Activated CD4-positive, alpha-beta T cell treated with anti-CD3 and anti-CD28 coated beads for 36 hours (primary cell): ENCODE results near the gene CARD11. TPM values are rescaled to one million over a fixed set of nuclear protein-coding genes. Genes with fewer than 3 reads are reported as not detected.
"Not testable (repeated sequence)": the region's sequence is repeated elsewhere in the genome, so short reads cannot be mapped to it uniquely, and the experiment has no call there.

Experiments
- ATAC-seq: fragments of 200-7000 bp; cut with Tn5 transposase; one replicate; pipeline ENCODE4 v1.10.0; 2021; ENCODE audit warnings: mild to moderate bottlenecking, moderate library complexity
- CTCF ChIA-PET: fragments of 350-600 bp; sonication (Branson Sonifier 250); formaldehyde crosslinking; loops from one replicate; lab custom pipeline; 2021; ENCODE audit warnings: antibody characterized with exemption; lab: Charles Lee
- POLR2A ChIA-PET: fragments of 350-600 bp; sonication (Branson Sonifier 250); formaldehyde crosslinking; loops from one replicate; lab custom pipeline; 2021; ENCODE audit warnings: antibody characterized with exemption, inconsistent platforms; lab: Charles Lee
- DNase-seq: peaks from one replicate; pipeline ENCODE4 v3.0.0-alpha.2; 2020
- H3K27ac Mint-ChIP-seq: one replicate; pipeline ENCODE4 v1.8.0; 2021; ENCODE audit warnings: mixed read lengths
- H3K27me3 Mint-ChIP-seq: one replicate; pipeline ENCODE4 v1.8.0; 2021; ENCODE audit warnings: mixed read lengths
- H3K36me3 Mint-ChIP-seq: one replicate; pipeline ENCODE4 v1.8.0; 2021; ENCODE audit warnings: low read depth, mixed read lengths
- H3K4me1 Mint-ChIP-seq: one replicate; pipeline ENCODE4 v1.8.0; 2021; ENCODE audit warnings: mixed read lengths
- H3K4me3 Mint-ChIP-seq: one replicate; pipeline ENCODE4 v1.8.0; 2021; ENCODE audit warnings: mild to moderate bottlenecking, moderate library complexity, mixed read lengths
- H3K9me3 Mint-ChIP-seq: one replicate; pipeline ENCODE4 v1.8.0; 2021; ENCODE audit warnings: low read depth, mixed read lengths
- intact Hi-C, 2 experiments: fragments of 100-400 bp; cut with DNase I in 1 of 2; cut with micrococcal nuclease in 1 of 2; formaldehyde crosslinking; loops; one replicate each; pipeline versions ENCODE4 v1.14.2 to v1.15.1; 2022 to 2024; cut with DNase I, micrococcal nuclease
- total RNA-seq, 2 experiments: library from RNA; stranded (reverse); gene quantifications; one replicate each; pipeline ENCODE4 v1.2.3, GENCODE V29; 2021

CARD11 gene
- total RNA-seq, 2 experiments from 2014 or later, result 108 to 118 TPM

DNA sequence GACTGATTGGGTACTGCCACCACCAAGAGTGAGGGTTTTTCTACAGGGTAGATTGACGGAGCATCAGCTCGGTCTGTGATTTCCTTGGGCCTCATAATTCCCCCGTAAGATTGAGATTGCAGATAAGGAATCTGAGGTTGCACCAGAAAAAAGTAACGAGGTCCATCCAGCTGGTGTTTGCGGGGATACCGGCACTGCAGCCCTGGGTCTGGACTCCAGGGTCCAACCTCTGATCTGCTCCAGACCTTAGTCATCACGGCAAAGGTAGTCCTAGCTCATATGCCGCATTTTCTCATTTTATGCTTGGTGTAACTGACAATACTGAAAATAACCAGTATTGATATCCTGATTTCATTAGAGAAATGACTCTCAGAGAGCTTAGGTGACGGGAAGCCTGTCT, 3.9 kb downstream of the CARD11 start:
- ChIA-PET CTCF (interaction anchor here (1.0 to 1.6 kb wide), 5 partner anchors 10 to 175 kb away, joined by 3 to 10 read pairs (median 5); no protein-coding TSS in a partner anchor), POLR2A (interaction anchor here (0.5 to 1.4 kb wide), 2 partner anchors 15 to 76 kb away, joined by 3 to 4 read pairs; no protein-coding TSS in a partner anchor)
- Mint-ChIP-seq H3K4me1 (peaks cover 64% of the 10 kb centered on the region), H3K27ac (peak overlapping the region; percentile 90), H3K27me3 (no peaks in the 10 kb centered on the region), H3K4me3 (peak overlapping the region; percentile 58), H3K36me3 (peaks cover 50% of the 10 kb centered on the region), H3K9me3 (no peaks in the 10 kb centered on the region)
- intact Hi-C loops, result loop anchor here in 1 of 2 experiments (5.0 to 10.0 kb wide), 2 partner anchors 53 to 175 kb away; no protein-coding TSS in a partner anchor
- ATAC-seq, result peak; percentile 13
- no peak for DNase-seq

DNA sequence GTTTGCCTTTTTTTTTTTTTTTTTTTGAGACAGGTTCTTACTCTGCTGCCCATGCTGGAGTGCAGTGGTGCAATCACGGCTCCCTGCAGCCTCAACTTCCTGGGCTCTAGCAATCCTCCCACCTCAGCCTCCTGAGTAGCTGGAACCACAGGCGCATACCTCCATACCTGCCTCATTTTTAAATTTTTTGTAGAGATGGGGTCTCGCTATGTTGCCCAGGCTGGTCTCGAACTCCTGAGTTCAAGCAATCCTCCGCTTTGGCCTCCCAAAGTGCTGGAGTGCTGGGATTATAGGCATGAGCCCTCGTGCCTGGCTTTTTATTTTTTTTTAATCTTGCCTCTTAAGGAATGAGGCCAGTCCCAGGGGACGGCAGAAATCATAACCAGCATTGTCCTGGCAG, 5.7 kb downstream of the CARD11 start:
- peak overlapping the region; percentile 79 for H3K27ac Mint-ChIP-seq
- CTCF ChIA-PET, H3K27me3 Mint-ChIP-seq, DNase-seq, intact Hi-C loops, ATAC-seq, H3K9me3 Mint-ChIP-seq, H3K4me3 Mint-ChIP-seq: not testable (repeated sequence)
- H3K4me1 Mint-ChIP-seq, result peaks cover 63% of the 10 kb centered on the region
- peaks cover 56% of the 10 kb centered on the region for H3K36me3 Mint-ChIP-seq
- POLR2A ChIA-PET, result interaction anchor here (0.7 kb wide), 1 partner anchor 71 kb away, joined by 3 read pairs; no protein-coding TSS in a partner anchor

DNA sequence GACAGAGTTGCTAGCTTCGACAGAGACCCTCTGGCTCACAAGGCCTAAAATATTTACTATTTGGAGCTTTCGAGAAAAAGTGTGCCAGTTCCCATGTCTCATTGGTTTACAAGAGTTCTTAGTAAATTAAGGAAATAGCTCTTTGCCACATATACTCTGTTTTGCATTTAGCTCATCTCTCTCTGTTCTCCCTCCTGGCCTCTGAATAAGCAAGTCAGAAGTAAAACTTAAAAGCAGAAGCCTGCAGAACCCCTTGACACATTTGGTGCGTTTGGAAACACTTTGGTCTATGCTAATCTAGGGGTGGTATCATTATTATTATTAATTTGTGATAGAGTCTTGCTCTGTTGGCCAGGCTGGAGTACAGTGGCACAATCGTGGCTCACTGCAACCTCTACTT, 6.4 kb downstream of the CARD11 start:
- peak overlapping the region; percentile 58 for H3K27ac Mint-ChIP-seq
- ATAC-seq (no peak), DNase-seq (no peak)
- peaks cover 61% of the 10 kb centered on the region for H3K4me1 Mint-ChIP-seq
- H3K27me3 Mint-ChIP-seq, result no peaks in the 10 kb centered on the region
- intact Hi-C loops, result no loop called here
- CTCF ChIA-PET, result interaction anchor here (0.6 kb wide), 1 partner anchor 1738 kb away, joined by 3 read pairs; the partner anchor contains the start of gene AP5Z1
- peaks cover 56% of the 10 kb centered on the region for H3K36me3 Mint-ChIP-seq
- H3K9me3 Mint-ChIP-seq, result no peaks in the 10 kb centered on the region
- POLR2A ChIA-PET, result no interaction called here
- no peak overlapping the region for H3K4me3 Mint-ChIP-seq

GRCh38 chr7:3034591-3035150, 9.0 kb downstream of the CARD11 start:
- H3K36me3 Mint-ChIP-seq, result peaks cover 55% of the 10 kb centered on the region
- ChIA-PET POLR2A (no interaction called here), CTCF (interaction anchor here (0.9 kb wide), 1 partner anchor 17 kb away, joined by 3 read pairs; no protein-coding TSS in a partner anchor)
- ATAC-seq (no peak), DNase-seq (no peak)
- H3K9me3 Mint-ChIP-seq, result no peaks in the 10 kb centered on the region
- H3K4me1 Mint-ChIP-seq, result peaks cover 56% of the 10 kb centered on the region
- no peak overlapping the region for H3K4me3 Mint-ChIP-seq
- H3K27me3 Mint-ChIP-seq, result no peaks in the 10 kb centered on the region
- H3K27ac Mint-ChIP-seq, result peak overlapping the region; percentile 72
- intact Hi-C loops, result no loop called here

- H3K36me3 Mint-ChIP-seq, result peaks cover 53% of the 10 kb centered on the region
- H3K9me3 Mint-ChIP-seq, result no peaks in the 10 kb centered on the region
- ChIA-PET CTCF (no interaction called here), POLR2A (no interaction called here)
- no peak overlapping the region for H3K4me3 Mint-ChIP-seq
- H3K27ac Mint-ChIP-seq, result peak overlapping the region; percentile 48
- H3K27me3 Mint-ChIP-seq, result no peaks in the 10 kb centered on the region
- intact Hi-C loops, result no loop called here
- ATAC-seq, result no peak
- peaks cover 57% of the 10 kb centered on the region for H3K4me1 Mint-ChIP-seq
- no peak for DNase-seq
These were observed 10.1 kb downstream of the CARD11 start for GRCh38 chr7:3033581-3033980.

GRCh38 chr7:3033136-3033535, 10.5 kb downstream of the CARD11 start:
- Mint-ChIP-seq H3K27ac (peak overlapping the region; percentile 48), H3K27me3 (no peaks in the 10 kb centered on the region), H3K36me3 (peaks cover 48% of the 10 kb centered on the region), H3K9me3 (no peaks in the 10 kb centered on the region), H3K4me3 (no peak overlapping the region), H3K4me1 (peaks cover 57% of the 10 kb centered on the region)
- ATAC-seq, result no peak
- DNase-seq, result no peak
- CTCF ChIA-PET, result no interaction called here
- intact Hi-C loops, result no loop called here
- POLR2A ChIA-PET, result no interaction called here

DNA sequence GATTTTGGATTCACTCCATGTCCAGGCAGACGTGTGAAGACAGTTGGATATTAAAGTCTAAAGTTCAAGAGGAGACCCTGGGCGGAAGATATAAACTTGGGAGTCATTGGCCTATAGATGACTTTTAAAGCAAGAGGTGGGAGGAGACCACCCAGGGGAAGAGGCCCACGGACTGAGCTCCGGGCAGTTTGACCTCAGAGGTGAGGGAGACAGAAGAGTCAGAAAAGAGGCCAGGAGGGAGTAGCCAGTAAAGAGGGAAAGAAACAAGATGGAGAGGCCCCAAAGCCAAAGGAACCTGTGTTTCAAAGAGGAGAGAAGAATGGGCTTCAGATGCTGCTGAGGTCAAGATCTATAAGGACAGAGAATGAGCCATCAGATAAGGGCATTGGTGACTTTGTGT, 11.4 kb downstream of the CARD11 start:
- DNase-seq (no peak), ATAC-seq (no peak)
- Mint-ChIP-seq H3K27me3 (no peaks in the 10 kb centered on the region), H3K4me1 (peaks cover 57% of the 10 kb centered on the region), H3K27ac (peak overlapping the region; percentile 58), H3K36me3 (peaks cover 51% of the 10 kb centered on the region), H3K9me3 (peaks cover 3% of the 10 kb centered on the region), H3K4me3 (no peak overlapping the region)
- intact Hi-C loops, result no loop called here
- CTCF ChIA-PET, result no interaction called here
- POLR2A ChIA-PET, result no interaction called here

DNA sequence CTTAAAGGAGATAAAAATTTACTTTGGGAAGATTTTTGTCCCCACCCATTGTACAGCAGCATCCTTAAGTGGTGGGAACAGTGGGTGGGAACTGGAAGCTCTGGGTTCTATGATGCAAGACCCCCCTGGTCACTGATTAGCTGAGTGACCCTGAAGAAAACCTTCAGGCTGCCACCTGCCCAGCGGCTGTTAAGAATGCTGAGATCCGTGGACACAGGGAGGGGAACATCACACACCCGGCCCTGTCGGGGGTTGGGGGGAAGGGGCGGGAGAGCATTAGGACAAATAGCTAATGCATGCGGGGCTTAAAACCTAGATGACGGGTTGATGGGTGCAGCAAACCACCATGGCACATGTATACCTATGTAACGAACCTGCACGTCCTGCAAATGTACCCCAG, 14.5 kb downstream of the CARD11 start:
- ATAC-seq (no peak), DNase-seq (no peak)
- POLR2A ChIA-PET, result no interaction called here
- peaks cover 61% of the 10 kb centered on the region for H3K36me3 Mint-ChIP-seq
- CTCF ChIA-PET, result interaction anchor here (0.5 to 0.7 kb wide), 4 partner anchors 12 to 165 kb away, joined by 3 to 8 read pairs (median 4); no protein-coding TSS in a partner anchor
- intact Hi-C loops, result loop anchor here (2.0 to 5.0 kb wide), 4 partner anchors 14 to 270 kb away; partner anchors contain the start of gene CARD11 (in 1 of the 2)
- peak overlapping the region; percentile 47 for H3K4me3 Mint-ChIP-seq
- H3K9me3 Mint-ChIP-seq, result peaks cover 14% of the 10 kb centered on the region
- no peaks in the 10 kb centered on the region for H3K27me3 Mint-ChIP-seq
- peaks cover 51% of the 10 kb centered on the region for H3K4me1 Mint-ChIP-seq
- H3K27ac Mint-ChIP-seq, result peak overlapping the region; percentile 84

GRCh38 chr7:3028758-3029093, 14.9 kb downstream of the CARD11 start:
- Mint-ChIP-seq H3K36me3 (peaks cover 65% of the 10 kb centered on the region), H3K4me3 (peak overlapping the region; percentile 47), H3K27me3 (no peaks in the 10 kb centered on the region), H3K4me1 (peaks cover 55% of the 10 kb centered on the region), H3K27ac (peak overlapping the region; percentile 84), H3K9me3 (peaks cover 17% of the 10 kb centered on the region)
- intact Hi-C loops, result loop anchor here (1.0 to 5.0 kb wide), 8 partner anchors 14 to 270 kb away; partner anchors contain the start of gene CARD11 (in 1 of the 2)
- ATAC-seq (no peak), DNase-seq (no peak)
- ChIA-PET POLR2A (interaction anchor here (0.7 kb wide), 1 partner anchor 33 kb away, joined by 3 read pairs; no protein-coding TSS in a partner anchor), CTCF (interaction anchor here (0.6 to 0.7 kb wide), 2 partner anchors 12 to 159 kb away, joined by 3 to 8 read pairs; no protein-coding TSS in a partner anchor)

- no peaks in the 10 kb centered on the region for H3K27me3 Mint-ChIP-seq
- ATAC-seq, result peak; percentile 95
- H3K36me3 Mint-ChIP-seq, result peaks cover 63% of the 10 kb centered on the region
- intact Hi-C loops, result loop anchor here (1.0 to 5.0 kb wide), 8 partner anchors 15 to 269 kb away; partner anchors contain the start of gene CARD11 (in 1 of the 2)
- peaks cover 17% of the 10 kb centered on the region for H3K9me3 Mint-ChIP-seq
- DNase-seq, result peak; percentile 84
- peak overlapping the region; percentile 84 for H3K27ac Mint-ChIP-seq
- ChIA-PET CTCF (interaction anchor here (0.6 to 0.7 kb wide), 4 partner anchors 13 to 158 kb away, joined by 3 to 8 read pairs (median 3); no protein-coding TSS in a partner anchor), POLR2A (interaction anchor here (0.6 to 0.7 kb wide), 3 partner anchors 34 to 118 kb away, joined by 3 to 4 read pairs (median 4); no protein-coding TSS in a partner anchor)
- H3K4me3 Mint-ChIP-seq, result peak overlapping the region; percentile 47
- H3K4me1 Mint-ChIP-seq, result peaks cover 51% of the 10 kb centered on the region
These were observed 15.5 kb downstream of the CARD11 start for GRCh38 chr7:3028071-3028757.
